ENCODE results near the gene CLEC16A. TPM values are rescaled to one million over a fixed set of nuclear protein-coding genes. Genes with fewer than 3 reads are reported as not detected.

The CLEC16A gene
- total and polyA plus RNA-seq, 4 donors = 14.3 to 44.4 (median 26.4) TPM

GRCh38 chr16:11001611-11002010 is 57.2 kb downstream of the CLEC16A start:
- H3K36me3 ChIP-seq (ENCODE audit: control insufficient read depth in 4 of 4, insufficient read depth in 4 of 4, low read length in 4 of 4) = peaks cover 0 to 24% (median 8%) of the 10 kb centered on the region in 4 donors
- H3K4me1 ChIP-seq (ENCODE audit: control insufficient read depth in 5 of 5, insufficient read depth in 5 of 5, low read length in 5 of 5) = peaks cover 0 to 9% (median 0%) of the 10 kb centered on the region in 5 donors
- no peak overlapping the region for H3K27ac ChIP-seq (ENCODE audit: low read depth in 1 of 2, low read length in 1 of 2)
- no peak overlapping the region for H3K4me3 ChIP-seq
- 96 to 98% methylated on average over 7 of the region's 7 CpGs for whole genome bisulfite sequencing, 2 donors
- no peaks in the 10 kb centered on the region for H3K9me3 ChIP-seq (ENCODE audit: control insufficient read depth in 4 of 4, insufficient read depth in 3 of 4, low read length in 3 of 4)
- no peak for TF ChIP-seq CTCF (IDR thresholded peaks at IDR 0.05; ENCODE audit: control extremely low read depth, extremely low read depth)
- H3K27me3 ChIP-seq (ENCODE audit: control insufficient read depth in 3 of 3, insufficient read depth in 3 of 3, low read length in 2 of 3) = no peaks in the 10 kb centered on the region
- DNase-seq (no peak), ATAC-seq (ENCODE audit: insufficient read depth, low FRiP score) (no peak)
- no peak overlapping the region for H3K9ac ChIP-seq (ENCODE audit: insufficient read depth in 1 of 2, low read length in 2 of 2)

GRCh38 chr16:11003141-11003540 is 58.8 kb downstream of the CLEC16A start:
- no peak for TF ChIP-seq CTCF (IDR thresholded peaks at IDR 0.05; ENCODE audit: control extremely low read depth, extremely low read depth)
- Histone ChIP-seq H3K27ac (ENCODE audit: low read depth in 1 of 2, low read length in 1 of 2) (no peak overlapping the region), H3K9ac (ENCODE audit: insufficient read depth in 1 of 2, low read length in 2 of 2) (no peak overlapping the region), H3K4me1 (ENCODE audit: control insufficient read depth in 5 of 5, insufficient read depth in 5 of 5, low read length in 5 of 5) (peaks cover 0 to 9% (median 0%) of the 10 kb centered on the region in 5 donors), H3K4me3 (no peak overlapping the region), H3K9me3 (ENCODE audit: control insufficient read depth in 4 of 4, insufficient read depth in 3 of 4, low read length in 3 of 4) (no peaks in the 10 kb centered on the region), H3K36me3 (ENCODE audit: control insufficient read depth in 4 of 4, insufficient read depth in 4 of 4, low read length in 4 of 4) (peaks cover 3 to 21% (median 7%) of the 10 kb centered on the region in 4 donors), H3K27me3 (ENCODE audit: control insufficient read depth in 3 of 3, insufficient read depth in 3 of 3, low read length in 2 of 3) (no peaks in the 10 kb centered on the region)
- whole genome bisulfite sequencing, 2 donors = 96 to 99% methylated on average over 16 of the region's 16 CpGs
- no peak for ATAC-seq (ENCODE audit: insufficient read depth, low FRiP score)
- no peak for DNase-seq

- TF ChIP-seq CTCF (IDR thresholded peaks at IDR 0.05; ENCODE audit: control extremely low read depth, extremely low read depth) = no peak
- H3K4me1 ChIP-seq (ENCODE audit: control insufficient read depth in 5 of 5, insufficient read depth in 5 of 5, low read length in 5 of 5) = peaks cover 0 to 9% (median 0%) of the 10 kb centered on the region in 5 donors
- no peaks in the 10 kb centered on the region for H3K27me3 ChIP-seq (ENCODE audit: control insufficient read depth in 3 of 3, insufficient read depth in 3 of 3, low read length in 2 of 3)
- no peak overlapping the region for H3K27ac ChIP-seq (ENCODE audit: low read depth in 1 of 2, low read length in 1 of 2)
- peaks cover 3 to 16% (median 7%) of the 10 kb centered on the region in 4 donors for H3K36me3 ChIP-seq (ENCODE audit: control insufficient read depth in 4 of 4, insufficient read depth in 4 of 4, low read length in 4 of 4)
- DNase-seq = no peak
- no peaks in the 10 kb centered on the region for H3K9me3 ChIP-seq (ENCODE audit: control insufficient read depth in 4 of 4, insufficient read depth in 3 of 4, low read length in 3 of 4)
- 91 to 92% methylated on average over 4 of the region's 4 CpGs for WGBS, 2 donors
- H3K9ac ChIP-seq (ENCODE audit: insufficient read depth in 1 of 2, low read length in 2 of 2) = no peak overlapping the region
- no peak for ATAC-seq (ENCODE audit: insufficient read depth, low FRiP score)
- H3K4me3 ChIP-seq = no peak overlapping the region
These were observed 60.0 kb downstream of the CLEC16A start for GRCh38 chr16:11004351-11004750.

Data from lung (tissue), 12 donors.